ENCODE data around the gene STK32B.

GRCh38 chr4:5110901-5111300 is 59.6 kb downstream of the STK32B start:
- no peak for TF ChIP-seq CTCF (conservative IDR thresholded peaks at IDR 0.05; ENCODE audit: low read length)
- no peak for TF ChIP-seq EZH2phosphoT487 (IDR thresholded peaks at IDR 0.05; ENCODE audit: borderline replicate concordance)

Data from Loucy (cell line).